GM10266 (cell line): ENCODE data around the gene DAB2IP.

ENCODE experiments used
- DNase-seq: peaks from one replicate; pipeline ENCODE4 v3.0.0; 2012; ENCODE audit errors: extremely low spot score
- CTCF ChIP-seq: IDR thresholded peaks from 2 replicates; pipeline ENCODE4 v1.5.1; 2012; ENCODE audit warnings: mild to moderate bottlenecking, low read depth; ENCODE audit not compliant: control insufficient read depth, insufficient read depth; ENCODE audit errors: missing control alignments

The DAB2IP gene

GRCh38 chr9:121756474-121757280 is 105.2 kb downstream of the DAB2IP start:
- no peak for TF ChIP-seq CTCF
- no peak for DNase-seq

- TF ChIP-seq CTCF: no peak
- DNase-seq: no peak
These were observed 105.8 kb downstream of the DAB2IP start for GRCh38 chr9:121757281-121757585.

GRCh38 chr9:121758693-121759092 is 107.3 kb downstream of the DAB2IP start:
- TF ChIP-seq CTCF: no peak

GRCh38 chr9:121759996-121760395 is 108.6 kb downstream of the DAB2IP start:
- no peak for DNase-seq
- TF ChIP-seq CTCF: no peak

More at GRCh38 chr9:121758693-121759092, 107.3 kb downstream of the DAB2IP start:
- no peak for DNase-seq

GRCh38 chr9:121760571-121760970 is 109.1 kb downstream of the DAB2IP start:
- no peak for TF ChIP-seq CTCF
- DNase-seq: no peak

GRCh38 chr9:121763131-121763530 is 111.7 kb downstream of the DAB2IP start:
- no peak for TF ChIP-seq CTCF
- DNase-seq: no peak

- TF ChIP-seq CTCF: no peak
These were observed 112.3 kb downstream of the DAB2IP start for GRCh38 chr9:121763561-121764370.

More at GRCh38 chr9:121763561-121764370, 112.3 kb downstream of the DAB2IP start:
- no peak for DNase-seq
